Coronary artery (tissue), 2 donors: ENCODE data around the gene HOXC11.

Experiments
- DNase-seq: peaks from one replicate; pipeline ENCODE4 v3.0.0-alpha.2; 2017; ENCODE audit warnings: low spot score
- H3K27ac ChIP-seq, 2 donors: fragments of 200-600 bp; sonication (generic); one replicate each; pipeline ENCODE4 v1.5.1; 2016 to 2019
- H3K4me3 ChIP-seq: fragments of 200-600 bp; sonication (generic); 2 replicates; pipeline ENCODE4 v1.5.1; 2016; ENCODE audit warnings: mild to moderate bottlenecking, moderate library complexity
- TF ChIP-seq, protein P1 (sequence below): fragments of 200-600 bp; sonication (generic); IDR thresholded peaks from one replicate; pipeline ENCODE4 v1.5.1; 2019; ENCODE audit warnings: antibody characterized with exemption

Gene HOXC11

DNA sequence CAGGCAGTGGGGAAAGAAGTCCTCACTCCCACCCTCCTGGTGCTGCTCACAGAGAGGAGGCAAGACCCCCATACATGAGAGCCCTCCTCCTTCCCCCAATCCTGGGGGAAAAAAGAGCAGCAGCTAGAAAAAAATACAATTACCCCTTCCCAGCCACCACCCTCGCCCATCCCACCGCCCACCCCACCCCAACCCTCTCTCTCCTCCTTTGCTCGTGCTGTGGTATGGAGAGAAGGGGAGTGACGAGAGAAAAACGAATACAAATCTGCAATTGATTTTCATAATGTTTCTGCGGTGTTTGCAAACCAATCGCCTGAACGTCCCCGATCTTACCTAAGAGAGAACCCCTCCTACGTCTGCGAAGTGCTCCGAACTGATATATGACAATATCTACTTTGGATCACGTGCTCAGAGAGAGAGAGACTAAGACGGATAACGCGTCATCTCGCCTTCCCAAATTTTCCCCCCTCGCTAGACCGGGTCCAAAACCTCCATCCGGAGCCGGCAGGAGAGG, at the start of gene HOXC11:
TSS of gene HOXC11 (plus strand) at position 405 of the 514 bp plus-strand sequence. CDS start 116 bp downstream, outside the sequence.
- no peak within 1 kb of the TSS for H3K27ac ChIP-seq

DNA sequence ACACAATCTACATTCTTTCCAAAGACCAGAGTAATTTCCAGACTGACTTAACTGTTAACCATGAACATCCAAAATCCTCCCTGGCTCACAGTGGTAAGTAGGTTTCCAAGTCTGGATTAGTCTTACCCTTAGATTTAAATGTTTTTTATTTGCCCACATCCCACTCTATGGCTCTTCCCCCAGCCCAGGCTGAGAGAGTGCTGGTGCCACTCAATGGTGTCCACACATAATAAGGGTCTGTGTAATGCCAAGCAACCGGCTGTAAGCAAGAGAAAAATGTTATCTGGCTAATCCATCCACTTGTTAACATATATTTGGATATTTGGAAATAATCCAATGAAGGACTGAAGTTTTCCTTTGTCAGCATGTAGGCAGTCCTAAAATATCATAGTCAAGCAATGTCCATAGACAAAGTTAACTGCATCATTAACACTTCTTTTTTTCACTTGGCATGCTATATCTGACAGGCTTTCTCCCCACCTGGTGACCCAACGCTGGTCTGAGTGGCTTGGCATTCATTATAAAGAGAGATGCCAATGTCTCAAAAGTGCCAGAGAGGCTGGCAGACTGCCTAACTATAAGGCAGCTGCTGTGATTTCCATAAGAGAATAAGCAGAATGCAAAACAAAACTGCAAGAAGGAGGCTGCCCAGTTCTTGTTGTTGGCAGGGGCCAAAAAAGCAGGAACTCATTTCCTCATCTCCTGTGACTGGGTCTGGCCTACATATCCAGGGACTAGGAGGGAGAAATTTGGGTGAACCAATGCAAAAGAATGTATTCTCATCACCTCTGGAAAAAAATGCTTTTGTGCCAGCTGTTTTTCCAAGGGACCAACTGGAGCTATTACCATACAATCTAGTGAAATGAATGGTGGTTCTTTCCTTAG, 48.2 kb upstream of the HOXC11 start:
- no peak for DNase-seq
- Histone ChIP-seq H3K27ac (no peak overlapping the region), H3K4me3 (no peak overlapping the region)
- TF ChIP-seq, protein P1, sequence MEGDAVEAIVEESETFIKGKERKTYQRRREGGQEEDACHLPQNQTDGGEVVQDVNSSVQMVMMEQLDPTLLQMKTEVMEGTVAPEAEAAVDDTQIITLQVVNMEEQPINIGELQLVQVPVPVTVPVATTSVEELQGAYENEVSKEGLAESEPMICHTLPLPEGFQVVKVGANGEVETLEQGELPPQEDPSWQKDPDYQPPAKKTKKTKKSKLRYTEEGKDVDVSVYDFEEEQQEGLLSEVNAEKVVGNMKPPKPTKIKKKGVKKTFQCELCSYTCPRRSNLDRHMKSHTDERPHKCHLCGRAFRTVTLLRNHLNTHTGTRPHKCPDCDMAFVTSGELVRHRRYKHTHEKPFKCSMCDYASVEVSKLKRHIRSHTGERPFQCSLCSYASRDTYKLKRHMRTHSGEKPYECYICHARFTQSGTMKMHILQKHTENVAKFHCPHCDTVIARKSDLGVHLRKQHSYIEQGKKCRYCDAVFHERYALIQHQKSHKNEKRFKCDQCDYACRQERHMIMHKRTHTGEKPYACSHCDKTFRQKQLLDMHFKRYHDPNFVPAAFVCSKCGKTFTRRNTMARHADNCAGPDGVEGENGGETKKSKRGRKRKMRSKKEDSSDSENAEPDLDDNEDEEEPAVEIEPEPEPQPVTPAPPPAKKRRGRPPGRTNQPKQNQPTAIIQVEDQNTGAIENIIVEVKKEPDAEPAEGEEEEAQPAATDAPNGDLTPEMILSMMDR: no peak

More for the DNA sequence above, at the start of gene HOXC11:
- DNase-seq: no peak
- peak within 1 kb of the TSS; percentile 63 for H3K4me3 ChIP-seq
- TF ChIP-seq, protein P1: no peak

DNA sequence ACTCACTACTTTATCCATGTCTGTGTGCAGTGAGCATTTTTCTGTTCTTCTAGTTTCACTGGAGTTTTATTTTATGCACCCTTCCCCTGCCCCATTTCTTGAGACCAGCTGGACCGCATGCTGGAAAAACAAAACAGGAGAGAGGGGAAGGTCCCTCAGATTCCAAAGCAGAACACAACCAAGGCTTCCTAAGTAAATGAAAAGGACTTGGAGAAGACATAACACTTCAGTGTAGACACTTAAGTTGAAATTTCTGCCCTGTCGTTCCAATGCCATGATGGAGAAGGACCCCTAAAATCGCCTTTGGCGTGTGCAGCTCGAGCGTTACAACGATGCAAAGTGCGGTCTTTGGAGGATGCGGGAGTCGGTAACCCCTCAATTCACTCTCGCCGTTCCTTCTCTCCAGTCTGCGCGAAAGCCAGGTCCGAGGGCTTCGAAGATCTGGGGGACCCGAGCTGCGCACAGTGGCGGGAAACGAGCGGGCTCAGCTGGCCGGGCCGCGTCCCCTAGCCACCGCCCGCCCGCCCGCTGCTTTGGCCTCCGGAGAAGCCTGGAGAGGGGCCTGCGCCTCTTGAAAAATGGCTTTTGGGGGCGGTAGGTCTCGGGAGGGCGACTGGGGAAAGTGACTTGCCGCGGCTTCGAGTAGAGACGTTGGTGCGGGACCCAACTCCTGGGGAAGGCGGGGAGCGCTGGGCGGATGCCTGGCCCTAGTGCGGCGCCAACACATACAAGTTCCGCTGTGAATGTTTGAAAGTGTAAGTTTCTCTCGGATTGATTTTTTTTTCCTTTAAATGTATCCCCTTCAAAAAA, 45.5 kb upstream of the HOXC11 start:
- Histone ChIP-seq H3K27ac (no peak overlapping the region), H3K4me3 (peak overlapping the region; percentile 19)
- DNase-seq: no peak
- TF ChIP-seq, protein P1: no peak

DNA sequence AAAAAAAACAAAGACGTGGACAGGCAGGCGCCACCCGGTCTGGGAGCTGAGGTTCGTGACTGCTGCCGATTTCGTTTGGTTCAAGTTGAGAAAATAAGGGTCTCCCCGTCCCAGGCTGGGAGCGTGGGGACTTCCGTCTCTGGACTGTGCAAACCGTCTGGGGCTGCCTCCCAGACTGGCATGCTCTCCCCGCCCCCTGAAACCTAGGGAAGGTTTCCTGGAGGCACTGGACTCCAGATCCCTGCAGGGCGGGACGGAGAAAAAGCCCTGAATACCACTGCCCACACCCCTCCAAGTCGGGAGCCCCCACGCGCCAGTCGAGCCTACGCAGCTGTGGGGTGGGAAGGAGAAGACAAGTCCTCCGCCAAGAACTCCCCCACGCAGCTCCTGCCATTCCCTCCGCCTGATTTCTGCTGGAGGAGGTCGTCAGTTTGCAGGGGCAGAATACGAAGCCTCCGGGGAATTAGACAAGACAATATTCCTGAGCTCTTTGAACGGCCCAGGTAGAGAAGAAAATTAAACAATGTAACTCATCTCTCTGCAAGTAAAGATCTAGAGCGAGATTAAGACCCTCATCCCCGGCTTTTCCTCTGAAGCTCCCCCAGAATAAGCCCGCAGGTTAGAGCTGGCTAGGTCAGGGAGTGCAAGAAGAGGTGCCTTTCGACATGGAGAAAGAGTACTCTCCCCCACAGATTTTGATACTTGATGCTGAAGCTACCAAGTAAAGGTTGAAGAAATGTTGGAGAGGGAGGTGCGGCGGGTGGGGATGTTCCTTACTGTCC, 44.7 kb upstream of the HOXC11 start:
- H3K4me3 ChIP-seq: no peak overlapping the region
- no peak for DNase-seq
- TF ChIP-seq, protein P1: no peak
- no peak overlapping the region for H3K27ac ChIP-seq

DNA sequence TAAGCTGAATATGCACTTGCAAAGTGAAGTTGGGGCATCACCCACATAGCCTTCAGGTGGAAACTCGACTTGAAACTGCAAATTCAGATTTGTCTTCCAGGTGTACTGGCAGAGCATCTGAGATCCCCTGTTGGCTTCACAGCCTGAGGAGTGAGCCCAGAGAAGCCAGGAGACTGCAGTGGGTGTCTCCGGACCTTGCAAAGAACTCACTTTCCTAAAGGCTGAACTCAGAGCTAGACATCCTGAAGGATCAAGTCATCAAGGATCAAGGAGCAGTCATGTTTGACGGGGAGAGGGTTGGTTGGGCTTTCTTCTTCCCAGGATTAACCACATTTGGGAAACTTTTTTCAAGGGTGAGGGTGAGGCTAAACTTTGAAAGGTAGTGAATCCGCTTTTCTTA, 43.4 kb upstream of the HOXC11 start:
- no peak overlapping the region for H3K4me3 ChIP-seq
- no peak for DNase-seq
- H3K27ac ChIP-seq: no peak overlapping the region
- TF ChIP-seq, protein P1: no peak

DNA sequence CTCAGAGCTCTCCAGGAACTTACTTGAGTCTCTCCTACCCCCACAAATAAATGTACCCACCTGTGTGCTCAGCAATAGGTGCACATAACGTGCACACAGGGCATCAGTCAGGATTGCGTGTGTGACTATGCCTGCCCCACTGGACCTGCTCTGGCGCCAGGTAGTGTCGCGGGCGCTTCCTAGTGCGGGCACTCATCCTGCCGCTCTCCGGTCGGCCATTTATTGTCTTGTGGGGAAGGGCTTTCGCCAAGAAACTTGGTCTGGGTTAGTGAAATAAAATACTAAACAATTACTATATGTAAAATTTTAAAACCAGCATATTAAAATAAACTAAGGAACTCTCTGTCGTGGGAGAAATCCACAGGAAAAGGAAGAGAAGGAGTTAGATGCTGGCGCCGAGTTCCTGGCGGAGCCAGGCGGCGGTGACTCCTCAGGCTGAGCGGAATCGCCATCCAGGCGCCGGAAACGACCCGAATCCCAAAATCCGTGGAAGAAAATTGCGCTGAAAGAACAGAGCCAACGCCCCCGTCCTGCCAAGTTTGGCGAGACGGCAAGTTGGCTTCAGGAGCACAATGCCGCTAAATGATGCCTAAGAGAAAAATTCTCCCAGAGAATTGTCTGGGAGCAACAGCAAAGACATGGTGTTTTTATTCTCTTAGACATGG, 42.2 kb upstream of the HOXC11 start:
- TF ChIP-seq, protein P1: no peak
- H3K27ac ChIP-seq: no peak overlapping the region
- H3K4me3 ChIP-seq: no peak overlapping the region
- DNase-seq: no peak
